SK-N-SH (cell line): ENCODE results near the gene WASF2. TPM values are rescaled to one million over a fixed set of nuclear protein-coding genes. Genes with fewer than 3 reads are reported as not detected.

ENCODE experiments used
- CTCF ChIA-PET: fragments of 300-600, 350-600 bp; formaldehyde crosslinking; extraction: SDS; loops from one replicate; lab custom pipeline; 2021; lab: Yijun Ruan, JAX
- POLR2A ChIA-PET: fragments of 350-600 bp; sonication (Branson Sonifier 250); formaldehyde crosslinking; extraction: SDS; loops from one replicate; lab custom pipeline; 2020; ENCODE audit warnings: antibody characterized with exemption, inconsistent platforms; lab: Yijun Ruan, JAX
- DNase-seq: peaks from one replicate; pipeline ENCODE4 v3.0.0; 2012
- H2AFZ ChIP-seq: fragments of 200-600 bp; sonication (generic); 2 replicates; pipeline ENCODE4 v1.8.1; 2016; ENCODE audit warnings: antibody characterized with exemption, mild to moderate bottlenecking, low read depth
- H3F3A ChIP-seq: fragments of 200-600 bp; sonication (generic); replicated peaks from 2 replicates; pipeline ENCODE3; 2016; ENCODE audit warnings: antibody characterized with exemption, mild to moderate bottlenecking; ENCODE audit not compliant: insufficient read depth
- H3K27ac ChIP-seq, 2 experiments: fragments of 200-500 bp in 1 of 2; fragments of 200-600 bp in 1 of 2; sonication (Bioruptor generic) in 1 of 2; sonication (generic), shearing (Covaris generic) in 1 of 2; 2 replicates each; pipeline versions ENCODE4 v1.5.1 to v1.6.1; 2014 to 2016; ENCODE audit warnings: low read depth in 2 of 2, inconsistent platforms in 1 of 2, low read length in 1 of 2, mild to moderate bottlenecking in 1 of 2, mixed read lengths in 1 of 2
- H3K27me3 ChIP-seq: fragments of 200-600 bp; sonication (generic), shearing (Covaris generic); 2 replicates; pipeline ENCODE4 v1.6.1; 2016; ENCODE audit warnings: mixed run types; ENCODE audit not compliant: insufficient read depth
- H3K36me3 ChIP-seq, 2 experiments: fragments of 200-500 bp in 1 of 2; fragments of 200-600 bp in 1 of 2; sonication (Bioruptor generic) in 1 of 2; sonication (generic) in 1 of 2; replicated peaks in 1 of 2; 2 replicates each; pipeline versions ENCODE3 to v1.5.1; 2014 to 2016; ENCODE audit warnings: low read length in 1 of 2, mild to moderate bottlenecking in 1 of 2; ENCODE audit not compliant: insufficient read depth in 2 of 2, control insufficient read depth in 1 of 2
- H3K4me1 ChIP-seq, 2 experiments: fragments of 200-500 bp in 1 of 2; fragments of 200-600 bp in 1 of 2; sonication (Bioruptor generic) in 1 of 2; sonication (generic), shearing (Covaris generic) in 1 of 2; 2 replicates each; pipeline versions ENCODE4 v1.5.1 to v1.6.1; 2014 to 2016; ENCODE audit warnings: low read depth in 1 of 2, low read length in 1 of 2, mixed run types in 1 of 2; ENCODE audit not compliant: insufficient read depth in 2 of 2, control insufficient read depth in 1 of 2
- H3K4me2 ChIP-seq: fragments of 200-600 bp; sonication (generic), shearing (Covaris generic); 2 replicates; pipeline ENCODE4 v1.6.1; 2017; ENCODE audit warnings: mixed run types
- H3K4me3 ChIP-seq, 2 experiments: fragments of 200-500 bp in 1 of 2; fragments of 200-600 bp in 1 of 2; sonication (Bioruptor generic) in 1 of 2; sonication (generic), shearing (Covaris generic) in 1 of 2; 2 replicates each; pipeline versions ENCODE4 v1.5.1 to v1.8.1; 2014 to 2016; ENCODE audit warnings: low read depth in 2 of 2, inconsistent platforms in 1 of 2, low read length in 1 of 2, mild to moderate bottlenecking in 1 of 2, mixed read lengths in 1 of 2, moderate library complexity in 1 of 2
- H3K79me2 ChIP-seq: fragments of 200-600 bp; sonication (generic); 2 replicates; pipeline ENCODE4 v1.8.1; 2017; ENCODE audit warnings: mild to moderate bottlenecking; ENCODE audit not compliant: insufficient read depth
- H3K9ac ChIP-seq: fragments of 200-600 bp; sonication (generic); 2 replicates; pipeline ENCODE4 v1.6.1; 2017; ENCODE audit warnings: mixed run types
- H3K9me2 ChIP-seq: fragments of 200-600 bp; sonication (generic); 2 replicates; pipeline ENCODE4 v1.6.1; 2017; ENCODE audit warnings: mixed run types
- H3K9me3 ChIP-seq: fragments of 200-600 bp; sonication (generic); 2 replicates; pipeline ENCODE4 v1.6.1; 2017; ENCODE audit warnings: mixed run types, mild to moderate bottlenecking, moderate library complexity
- H4K20me1 ChIP-seq: fragments of 200-600 bp; sonication (generic); 2 replicates; pipeline ENCODE4 v1.6.1; 2017; ENCODE audit warnings: mild to moderate bottlenecking, mixed run types; ENCODE audit not compliant: insufficient read depth
- CHD2 ChIP-seq: fragments of 150-350 bp; IDR thresholded peaks from 2 replicates; pipeline ENCODE4 v1.6.1; 2018; ENCODE audit warnings: low read length; ENCODE audit not compliant: partially characterized antibody
- FOXM1 ChIP-seq: IDR thresholded peaks from 2 replicates; pipeline ENCODE4 v1.4.0; 2012; ENCODE audit warnings: low read depth, mild to moderate bottlenecking
- GABPA ChIP-seq: IDR thresholded peaks from 2 replicates; pipeline ENCODE4 v1.4.0; 2012; ENCODE audit warnings: low read depth, mild to moderate bottlenecking
- JUND ChIP-seq: IDR thresholded peaks from 2 replicates; pipeline ENCODE4 v1.4.0; 2012
- MXI1 ChIP-seq: IDR thresholded peaks from 2 replicates; pipeline ENCODE4 v1.6.1; 2012; ENCODE audit warnings: mild to moderate bottlenecking, low read depth, low read length, improper control_type of control experiment
- NRF1 ChIP-seq: IDR thresholded peaks from 2 replicates; pipeline ENCODE4 v1.6.1; 2012; ENCODE audit warnings: low read depth, mild to moderate bottlenecking, low read length
- RAD21 ChIP-seq: IDR thresholded peaks from 2 replicates; pipeline ENCODE4 v1.6.1; 2012; ENCODE audit warnings: mild to moderate bottlenecking, low read length
- RCOR1 ChIP-seq: fragments of 150-350 bp; IDR thresholded peaks from 2 replicates; pipeline ENCODE4 v1.6.1; 2017; ENCODE audit warnings: antibody characterized with exemption, low read length
- SIN3A ChIP-seq: IDR thresholded peaks from 2 replicates; pipeline ENCODE4 v1.6.1; 2012; ENCODE audit warnings: low read depth, mild to moderate bottlenecking, low read length, moderate library complexity, borderline replicate concordance
- TAF1 ChIP-seq: IDR thresholded peaks from 2 replicates; pipeline ENCODE4 v1.6.1; 2012; ENCODE audit warnings: low read depth, mild to moderate bottlenecking, low read length, moderate library complexity, borderline replicate concordance
- WGBS: methylation state at CpG from one replicate; pipeline ENCODE4 v1.1.6; 2017; ENCODE audit warnings: low lambda C conversion rate; 5-methylcytosine and 5-hydroxymethylcytosine counted together
- polyA plus RNA-seq, 3 experiments: library from polyadenylated mRNA; depleted of rRNA; stranded (reverse); fragments of >200 nt; gene quantifications; 2 replicates each; pipeline ENCODE4 v1.2.3, GENCODE V29; 2012

Gene WASF2
- polyA plus RNA-seq, 1 of the 3 experiments (the other 2 are of a cell fraction) = 27.1 TPM

DNA sequence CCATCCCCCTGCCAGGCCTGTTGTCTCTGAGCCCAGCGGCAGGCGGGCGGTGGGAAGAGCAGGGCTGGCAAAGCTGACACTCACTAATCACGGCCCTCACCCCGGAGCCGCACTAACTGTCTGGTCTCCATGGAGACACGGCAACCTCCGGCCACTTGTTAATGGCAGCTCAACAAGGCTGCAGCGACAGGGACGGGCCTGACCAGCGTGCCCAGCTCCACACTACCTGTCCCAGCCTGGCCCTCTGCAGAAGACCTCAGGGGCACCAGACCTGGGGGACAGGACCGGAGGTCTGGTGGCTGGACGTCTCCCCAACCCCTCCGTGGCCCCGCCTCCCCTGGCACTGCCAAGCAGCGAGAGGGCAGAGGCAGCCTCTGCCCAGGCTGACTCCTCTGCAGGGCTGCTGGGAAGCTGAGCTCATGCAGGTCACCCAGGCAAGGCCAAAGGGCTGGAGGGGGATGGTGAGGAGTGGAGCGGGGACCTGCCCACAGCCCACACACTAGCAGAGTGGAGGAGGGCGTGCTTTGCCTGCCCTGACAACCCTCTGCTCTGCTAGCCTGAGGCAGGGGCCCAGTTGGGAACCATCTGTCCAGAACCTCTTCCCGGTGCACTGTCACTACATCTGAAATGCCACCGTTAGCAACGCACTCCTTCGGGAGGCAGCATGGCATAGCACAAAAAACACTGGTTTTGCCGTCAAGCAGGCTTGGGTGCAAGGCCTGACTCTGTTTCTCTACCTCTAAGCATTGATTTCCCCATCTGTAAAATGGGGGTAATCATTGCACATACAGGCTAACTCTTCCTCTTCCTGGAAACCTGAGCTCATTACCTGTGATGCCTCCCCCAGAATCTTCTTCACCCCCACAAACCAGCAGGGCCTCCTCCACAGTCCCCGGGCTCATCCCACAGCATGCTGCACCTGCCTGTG, 29.6 kb upstream of the WASF2 start:
- H3K79me2 ChIP-seq = no peaks in the 10 kb centered on the region
- H3K27ac ChIP-seq = peak overlapping the region in 1 of 2 experiments; percentile 92; a peak in 2 of 4 replicates
- CTCF ChIA-PET = interaction anchor here (1.0 to 2.7 kb wide), 7 partner anchors 37 to 91 kb away, joined by 3 to 10 read pairs (median 6); partner anchors contain the start of gene AHDC1
- no peaks in the 10 kb centered on the region for H3K27me3 ChIP-seq
- peaks cover 0 to 65% of the 10 kb centered on the region in 2 experiments; a peak in 1 of 4 replicates for H3K4me1 ChIP-seq
- H3F3A ChIP-seq = no peaks in the 10 kb centered on the region
- no peaks in the 10 kb centered on the region for H3K36me3 ChIP-seq
- TF ChIP-seq CHD2 (peak; percentile 61), RCOR1 (0 out of 2 replicates have a peak, but pooled peaks have one; percentile 18), JUND (no peak), TAF1 (no peak), FOXM1 (no peak), MXI1 (peak; percentile 20; the same call in 1 of the 2 replicates), RAD21 (peak; percentile 32; the same call in 1 of the 2 replicates), SIN3A (no peak)
- WGBS = 64% methylated on average over 14 of the region's 24 CpGs
- H3K4me3 ChIP-seq = no peak overlapping the region; a peak in 1 of 4 replicates
- no peaks in the 10 kb centered on the region for H3K9me2 ChIP-seq
- no peaks in the 10 kb centered on the region for H3K9me3 ChIP-seq
- POLR2A ChIA-PET = interaction anchor here (1.0 to 2.8 kb wide), 3 partner anchors 8 to 37 kb away, joined by 4 to 11 read pairs (median 5); partner anchors contain the start of gene WASF2
- H3K9ac ChIP-seq = no peak overlapping the region
- no peaks in the 10 kb centered on the region for H4K20me1 ChIP-seq
- peak; percentile 87 for DNase-seq
- no peak overlapping the region for H2AFZ ChIP-seq
- H3K4me2 ChIP-seq = no peak overlapping the region

DNA sequence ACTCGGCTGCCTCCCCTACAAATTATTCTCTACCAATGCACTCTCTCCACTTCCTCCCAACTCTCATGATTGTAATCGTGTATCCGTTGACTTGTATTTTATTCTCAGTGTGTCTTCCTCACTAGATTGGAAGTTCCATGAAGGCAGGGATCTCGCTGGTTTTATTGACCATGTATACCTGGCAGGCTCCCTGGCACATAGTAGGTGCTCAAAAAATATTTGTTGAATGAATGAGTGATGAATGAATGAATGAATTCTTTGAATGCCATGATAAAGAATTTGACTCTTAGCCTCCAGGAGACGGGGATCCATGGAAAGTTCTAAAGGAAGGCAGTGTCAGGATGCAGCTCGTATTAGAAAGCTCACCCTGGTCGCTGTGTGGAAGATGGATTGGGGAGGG, 28.8 kb upstream of the WASF2 start:
- peaks cover 0 to 67% of the 10 kb centered on the region in 2 experiments; a peak in 1 of 4 replicates for H3K4me1 ChIP-seq
- WGBS = 88% methylated on average over 7 of the region's 7 CpGs
- no peak overlapping the region for H2AFZ ChIP-seq
- H3K9me2 ChIP-seq = no peaks in the 10 kb centered on the region
- no peaks in the 10 kb centered on the region for H3F3A ChIP-seq
- DNase-seq = no peak
- TF ChIP-seq RCOR1 (no peak), GABPA (no peak), NRF1 (no peak)
- peak overlapping the region in 1 of 2 experiments; percentile 92; a peak in 2 of 4 replicates for H3K27ac ChIP-seq
- no peaks in the 10 kb centered on the region for H3K9me3 ChIP-seq
- ChIA-PET CTCF (interaction anchor here (1.5 to 2.7 kb wide), 6 partner anchors 38 to 90 kb away, joined by 3 to 10 read pairs (median 6); partner anchors contain the start of gene AHDC1), POLR2A (interaction anchor here (1.0 to 2.8 kb wide), 2 partner anchors 29 to 38 kb away, joined by 5 to 11 read pairs; partner anchors contain the start of gene WASF2)
- H3K36me3 ChIP-seq = no peaks in the 10 kb centered on the region
- no peaks in the 10 kb centered on the region for H3K27me3 ChIP-seq
- no peak overlapping the region; a peak in 1 of 4 replicates for H3K4me3 ChIP-seq
- no peaks in the 10 kb centered on the region for H3K79me2 ChIP-seq
- H3K9ac ChIP-seq = no peak overlapping the region
- no peak overlapping the region for H3K4me2 ChIP-seq
- no peaks in the 10 kb centered on the region for H4K20me1 ChIP-seq
